HG02981 (cell line): ENCODE data around the gene PDX1.

Source experiments
- ATAC-seq: cut with Tn5 transposase; IDR thresholded peaks from one replicate; pipeline ENCODE4 v1.9.1; 2021; ENCODE audit warnings: mild to moderate bottlenecking, moderate library complexity; ENCODE audit not compliant: unreplicated experiment

The PDX1 gene

DNA sequence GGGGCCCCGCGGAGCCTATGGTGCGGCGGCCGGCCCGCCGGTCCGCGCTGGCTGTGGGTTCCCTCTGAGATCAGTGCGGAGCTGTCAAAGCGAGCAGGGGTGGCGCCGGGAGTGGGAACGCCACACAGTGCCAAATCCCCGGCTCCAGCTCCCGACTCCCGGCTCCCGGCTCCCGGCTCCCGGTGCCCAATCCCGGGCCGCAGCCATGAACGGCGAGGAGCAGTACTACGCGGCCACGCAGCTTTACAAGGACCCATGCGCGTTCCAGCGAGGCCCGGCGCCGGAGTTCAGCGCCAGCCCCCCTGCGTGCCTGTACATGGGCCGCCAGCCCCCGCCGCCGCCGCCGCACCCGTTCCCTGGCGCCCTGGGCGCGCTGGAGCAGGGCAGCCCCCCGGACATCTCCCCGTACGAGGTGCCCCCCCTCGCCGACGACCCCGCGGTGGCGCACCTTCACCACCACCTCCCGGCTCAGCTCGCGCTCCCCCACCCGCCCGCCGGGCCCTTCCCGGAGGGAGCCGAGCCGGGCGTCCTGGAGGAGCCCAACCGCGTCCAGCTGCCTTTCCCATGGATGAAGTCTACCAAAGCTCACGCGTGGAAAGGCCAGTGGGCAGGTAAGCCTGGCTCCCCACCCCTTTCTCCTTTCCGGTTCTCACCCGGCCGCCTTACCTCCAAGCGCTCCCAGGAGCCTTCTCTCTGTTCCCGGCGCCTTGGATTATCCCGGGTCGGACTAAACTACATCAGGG lies at the start of gene PDX1:
Gene PDX1, plus strand, starts transcription at position 67 of the 743 bp plus-strand sequence. Its CDS starts 139 bp downstream, at position 206.
- ATAC-seq = no peak

GRCh38 chr13:27878274-27878673 lies 41.5 kb upstream of the PDX1 start:
- ATAC-seq = no peak

DNA sequence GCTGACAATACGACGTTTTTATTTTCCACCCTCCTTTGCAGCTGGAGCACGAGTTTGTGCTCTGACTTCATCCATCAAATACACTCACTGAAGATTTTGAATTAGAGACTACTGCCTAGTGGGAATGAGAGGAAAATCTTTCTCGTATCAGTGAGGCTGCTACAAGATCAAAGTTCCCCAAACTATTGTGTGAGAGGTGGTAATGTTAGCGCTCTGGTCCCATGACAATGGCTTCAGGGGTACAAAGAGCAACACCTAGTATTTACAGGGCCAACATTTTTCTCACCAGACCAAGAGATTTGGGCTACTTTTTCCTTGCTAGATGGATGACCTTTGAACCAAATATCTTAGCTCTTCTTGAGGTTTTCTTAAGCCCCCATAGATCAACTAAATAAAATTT lies 30.3 kb upstream of the PDX1 start:
- no peak for ATAC-seq

DNA sequence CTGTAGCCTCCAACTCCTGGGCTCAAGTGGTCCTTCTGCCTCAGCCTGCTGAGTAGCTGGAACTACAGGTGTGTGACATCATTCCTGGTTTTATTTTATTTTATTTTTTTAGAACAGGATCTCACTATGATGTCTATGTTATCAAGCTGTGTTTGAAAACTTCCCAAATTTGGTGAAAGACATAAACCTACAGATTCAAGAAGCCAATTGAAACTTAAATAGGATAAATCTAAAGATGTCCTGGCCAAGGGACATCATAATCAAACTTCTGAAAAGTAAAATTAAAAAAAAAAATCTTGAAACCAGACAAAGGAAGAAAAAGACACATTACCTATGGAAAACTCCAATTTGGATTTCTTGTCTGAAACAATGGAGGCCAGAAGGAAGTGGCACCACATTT lies 23.1 kb upstream of the PDX1 start:
- ATAC-seq = no peak

DNA sequence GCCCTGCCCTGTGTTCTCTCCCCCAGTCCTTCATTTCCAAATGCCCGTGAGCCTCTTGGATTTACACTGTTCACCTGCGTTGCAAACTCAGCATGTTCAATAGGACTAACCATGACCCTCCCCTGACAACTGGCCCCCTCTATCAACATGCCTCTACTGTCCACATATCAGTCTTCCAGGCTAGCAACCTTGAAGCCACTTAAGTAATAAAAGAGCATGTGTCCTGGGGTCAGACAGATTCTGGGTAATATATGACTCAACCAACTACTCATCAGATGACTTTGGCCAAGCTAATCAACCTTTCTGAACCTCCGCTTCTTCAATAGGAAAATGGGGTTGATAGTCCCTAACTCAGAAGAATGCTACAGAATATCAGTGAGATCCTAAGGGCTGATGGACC lies 15.1 kb upstream of the PDX1 start:
- no peak for ATAC-seq

DNA sequence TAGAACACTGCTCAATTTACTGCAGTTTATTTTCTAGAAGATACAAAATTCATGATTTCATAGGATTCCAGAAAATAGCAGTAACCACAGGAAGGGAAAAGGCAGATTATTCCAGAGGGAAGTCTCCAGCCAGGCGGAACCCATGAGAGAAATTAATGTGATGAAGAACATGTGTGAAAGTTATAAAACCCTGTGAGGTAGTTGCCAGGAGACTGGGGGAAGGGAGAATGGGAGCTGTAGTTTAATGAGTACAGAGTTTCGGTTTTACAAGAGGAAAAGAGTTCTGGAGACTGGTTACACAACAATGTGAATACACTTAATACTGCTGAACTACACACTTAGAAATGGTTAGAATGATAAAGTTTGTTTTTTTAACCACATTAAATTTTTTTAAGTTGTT lies 14.2 kb upstream of the PDX1 start:
- no peak for ATAC-seq

DNA sequence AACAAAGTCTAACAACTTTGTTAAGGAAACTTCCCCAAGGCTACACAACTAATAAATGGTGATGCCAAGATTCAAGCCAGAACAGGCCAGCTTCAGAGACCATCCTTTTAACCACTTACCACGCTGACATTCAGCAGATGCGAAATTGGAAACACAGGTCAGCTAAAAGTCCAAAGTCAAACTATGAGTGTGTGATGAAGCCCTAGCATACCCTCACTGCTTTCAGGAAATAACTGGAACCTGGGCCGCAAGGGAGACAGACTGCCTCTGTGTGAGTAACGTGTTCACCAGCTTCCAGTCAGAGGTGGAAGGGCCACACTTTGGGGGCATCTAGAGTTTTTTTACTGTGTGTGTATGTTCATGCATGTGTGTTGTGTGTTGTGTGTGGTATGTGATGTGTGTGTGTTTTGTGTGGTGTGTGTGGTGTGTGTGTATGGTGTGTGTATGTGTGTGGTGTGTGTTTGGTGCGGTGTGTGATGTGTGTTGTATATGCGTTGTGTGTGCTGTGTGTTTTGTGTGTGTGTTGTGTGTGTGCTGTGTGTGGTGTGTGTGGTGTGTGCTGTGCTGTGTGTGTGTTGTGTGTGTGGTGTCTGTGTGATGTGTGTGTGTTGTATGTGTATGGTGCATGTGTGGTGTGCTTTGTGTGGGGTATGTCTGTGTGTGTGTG lies 12.5 kb upstream of the PDX1 start:
- no peak for ATAC-seq

DNA sequence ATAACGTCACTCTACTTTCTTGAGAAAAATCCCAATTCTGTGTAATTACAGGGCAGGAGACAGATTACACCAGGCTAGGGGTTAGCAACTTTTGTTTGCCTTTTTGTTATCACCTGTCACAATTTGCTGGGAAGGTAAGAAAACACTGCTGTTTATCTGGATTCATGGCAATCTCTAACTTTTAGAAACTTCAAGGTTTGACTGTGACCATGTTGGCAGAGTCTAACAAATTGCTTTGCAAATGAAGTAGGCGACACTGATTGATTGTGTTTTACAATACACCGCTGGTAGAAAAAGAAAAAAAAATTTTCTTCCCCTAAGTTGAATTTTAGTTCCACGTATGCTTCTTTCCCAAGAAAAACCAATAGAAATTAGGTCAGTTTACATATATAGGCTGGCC lies 10.4 kb upstream of the PDX1 start:
- ATAC-seq = no peak

- no peak for ATAC-seq
Measured at GRCh38 chr13:27911521-27911920, 8.3 kb upstream of the PDX1 start.

- ATAC-seq = no peak
Measured at GRCh38 chr13:27913160-27913559, 6.6 kb upstream of the PDX1 start.

- no peak for ATAC-seq
Measured at GRCh38 chr13:27915301-27916207, 4.2 kb upstream of the PDX1 start.

- ATAC-seq = no peak
Measured at GRCh38 chr13:27917121-27917947, 2.5 kb upstream of the PDX1 start.

DNA sequence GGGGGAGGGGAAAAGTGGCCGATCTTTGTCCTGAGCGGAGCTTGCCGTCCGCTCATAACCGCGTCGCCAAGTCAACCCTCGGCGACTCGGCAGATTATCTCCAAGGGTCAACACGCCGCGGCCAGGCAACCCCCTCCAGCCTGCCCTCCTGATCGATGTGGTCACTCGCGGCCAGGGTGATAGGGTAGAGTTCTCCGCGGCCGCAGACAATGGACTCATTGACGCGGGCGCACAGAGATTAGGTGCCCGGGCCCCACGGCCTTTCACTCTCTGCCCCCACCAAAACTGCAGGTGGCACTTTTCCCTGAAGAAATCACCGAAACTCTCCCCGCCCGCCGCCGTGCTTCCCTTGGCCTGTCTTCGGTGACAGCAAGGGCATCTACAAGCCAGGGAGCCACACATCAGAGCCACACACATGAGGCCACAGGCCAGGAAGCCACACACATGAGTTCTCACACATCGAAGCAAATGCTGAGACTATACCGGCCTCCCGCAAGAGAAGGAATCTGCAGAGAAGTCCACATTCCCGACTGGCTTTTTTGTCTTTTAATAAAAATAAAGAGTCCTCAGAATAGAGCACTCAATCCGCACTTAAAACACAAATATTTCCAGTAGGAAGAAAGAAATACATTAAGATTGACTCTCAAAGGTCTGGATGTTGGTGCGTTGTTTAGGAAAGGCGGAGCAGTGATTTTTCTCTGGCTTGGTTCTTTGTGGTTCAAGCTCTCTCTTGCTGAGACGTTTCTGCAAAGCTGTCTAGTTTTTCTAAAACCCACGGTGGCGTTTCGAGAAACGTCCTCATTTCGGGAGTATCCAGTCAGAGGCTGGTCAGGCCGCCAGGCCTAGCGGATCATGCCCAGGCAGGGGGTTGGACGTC lies 1.5 kb upstream of the PDX1 start:
- no peak for ATAC-seq

DNA sequence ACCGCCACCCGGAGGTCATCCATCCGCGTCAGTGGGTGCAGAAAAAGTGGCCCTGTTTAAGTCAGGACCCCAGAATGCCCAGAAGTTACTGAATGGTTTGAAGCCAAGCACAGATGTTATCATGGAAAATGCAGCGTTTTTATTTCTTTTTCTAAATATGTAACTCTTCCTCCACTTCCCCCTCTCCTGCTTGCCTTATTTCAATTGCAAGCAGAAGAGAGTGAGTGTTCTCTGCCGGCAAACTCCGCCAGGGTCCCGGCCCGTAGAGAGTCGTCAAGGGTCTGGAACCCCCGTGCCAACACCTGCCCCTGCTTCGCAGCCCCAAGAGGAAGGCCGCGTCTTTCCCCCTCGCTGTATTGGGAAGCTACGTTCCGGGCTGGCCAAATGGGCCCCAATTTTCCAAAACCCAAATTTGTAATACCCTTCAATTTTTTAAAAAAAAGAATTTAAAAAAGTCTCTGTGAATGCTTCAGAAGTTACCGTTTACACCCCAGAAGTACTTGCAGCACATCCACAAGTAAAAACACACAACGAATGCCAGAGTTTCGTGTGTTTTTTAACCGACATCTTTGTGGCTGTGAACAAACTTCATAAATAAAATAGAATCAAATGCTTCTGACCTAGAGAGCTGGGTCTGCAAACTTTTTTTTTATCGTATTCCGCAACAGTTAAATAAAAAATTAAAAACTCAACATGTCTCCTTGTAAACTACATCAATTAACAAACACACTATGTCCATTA lies 712 bp upstream of the PDX1 start:
- ATAC-seq = no peak

DNA sequence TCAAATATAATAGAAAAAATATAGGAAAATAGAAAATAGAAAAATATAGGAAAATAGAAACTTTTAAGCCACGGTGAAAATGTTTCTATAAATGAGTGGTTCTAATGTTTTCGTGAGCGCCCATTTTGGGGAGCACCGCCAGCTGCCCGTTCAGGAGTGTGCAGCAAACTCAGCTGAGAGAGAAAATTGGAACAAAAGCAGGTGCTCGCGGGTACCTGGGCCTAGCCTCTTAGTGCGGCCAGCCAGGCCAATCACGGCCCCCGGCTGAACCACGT lies 204 bp upstream of the PDX1 start:
- ATAC-seq = no peak

- ATAC-seq = no peak
Measured at GRCh38 chr13:27920677-27921420, 1.0 kb downstream of the PDX1 start.

DNA sequence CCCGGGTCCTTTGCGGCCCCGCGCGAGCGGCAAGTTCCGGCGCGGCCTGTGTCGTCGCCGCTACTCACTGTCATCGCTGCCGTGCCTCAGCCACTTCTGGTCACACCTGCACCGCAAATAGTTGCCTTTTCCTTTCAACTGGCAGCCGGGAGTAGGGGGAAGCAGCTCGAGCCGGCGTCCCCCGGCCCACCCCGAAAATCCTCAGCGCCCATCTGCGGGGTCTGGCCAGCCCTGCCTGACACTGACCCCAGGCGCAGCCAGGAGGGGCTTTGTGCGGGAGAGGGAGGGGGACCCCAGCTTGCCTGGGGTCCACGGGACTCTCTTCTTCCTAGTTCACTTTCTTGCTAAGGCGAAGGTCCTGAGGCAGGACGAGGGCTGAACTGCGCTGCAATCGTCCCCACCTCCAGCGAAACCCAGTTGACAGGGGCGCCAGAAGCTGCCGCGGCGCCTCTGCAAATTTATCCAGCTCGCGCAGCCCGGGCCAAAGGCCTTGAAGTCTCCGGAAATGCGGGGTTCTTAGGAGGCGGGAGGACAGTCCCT lies 1.7 kb downstream of the PDX1 start:
- no peak for ATAC-seq
